GM13976 (cell line): Measurements from ENCODE around the gene TSPAN9.

Source experiments
- DNase-seq: peaks from one replicate; pipeline ENCODE4 v3.0.0; 2012; ENCODE audit warnings: low spot score
- in situ Hi-C: fragments of 300-500 bp; cut with MboI; formaldehyde crosslinking; loops from one replicate; pipeline ENCODE4 v1.12.0; 2022; ENCODE audit warnings: low sequenced_read_pairs, mixed read lengths, inconsistent platforms; ENCODE audit not compliant: unreplicated experiment
- TF ChIP-seq, protein P1 (sequence below): IDR thresholded peaks from 2 replicates; pipeline ENCODE4 v1.5.1; 2012; ENCODE audit warnings: borderline replicate concordance, mild to moderate bottlenecking; ENCODE audit not compliant: insufficient read depth; ENCODE audit errors: extremely low read depth, missing control alignments, control extremely low read depth

Gene TSPAN9

DNA sequence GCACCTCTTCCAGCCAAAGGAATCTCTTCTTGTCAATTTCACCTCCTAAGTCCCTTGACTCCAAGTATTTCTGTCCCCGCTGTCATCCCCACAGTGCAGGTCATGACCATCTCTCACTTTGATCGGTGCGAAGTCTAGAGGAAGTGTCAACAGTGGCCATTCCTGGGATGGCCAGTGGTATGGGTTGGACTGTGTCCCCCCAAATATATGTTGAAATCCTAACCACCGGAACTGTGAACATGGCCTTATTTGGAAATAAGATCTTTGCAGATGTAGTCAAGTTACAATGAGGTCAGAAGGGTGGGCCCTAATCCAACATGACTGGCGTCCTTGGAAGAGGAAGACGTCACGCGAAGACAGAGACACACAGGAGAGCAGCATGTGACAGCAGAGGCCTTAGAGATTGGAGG, 257.9 kb downstream of the TSPAN9 start:
- no peak for DNase-seq
- TF ChIP-seq, protein P1, sequence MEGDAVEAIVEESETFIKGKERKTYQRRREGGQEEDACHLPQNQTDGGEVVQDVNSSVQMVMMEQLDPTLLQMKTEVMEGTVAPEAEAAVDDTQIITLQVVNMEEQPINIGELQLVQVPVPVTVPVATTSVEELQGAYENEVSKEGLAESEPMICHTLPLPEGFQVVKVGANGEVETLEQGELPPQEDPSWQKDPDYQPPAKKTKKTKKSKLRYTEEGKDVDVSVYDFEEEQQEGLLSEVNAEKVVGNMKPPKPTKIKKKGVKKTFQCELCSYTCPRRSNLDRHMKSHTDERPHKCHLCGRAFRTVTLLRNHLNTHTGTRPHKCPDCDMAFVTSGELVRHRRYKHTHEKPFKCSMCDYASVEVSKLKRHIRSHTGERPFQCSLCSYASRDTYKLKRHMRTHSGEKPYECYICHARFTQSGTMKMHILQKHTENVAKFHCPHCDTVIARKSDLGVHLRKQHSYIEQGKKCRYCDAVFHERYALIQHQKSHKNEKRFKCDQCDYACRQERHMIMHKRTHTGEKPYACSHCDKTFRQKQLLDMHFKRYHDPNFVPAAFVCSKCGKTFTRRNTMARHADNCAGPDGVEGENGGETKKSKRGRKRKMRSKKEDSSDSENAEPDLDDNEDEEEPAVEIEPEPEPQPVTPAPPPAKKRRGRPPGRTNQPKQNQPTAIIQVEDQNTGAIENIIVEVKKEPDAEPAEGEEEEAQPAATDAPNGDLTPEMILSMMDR: no peak
- in situ Hi-C loops: loop anchor here (25.0 kb wide), 1 partner anchor 452 kb away; no protein-coding TSS in a partner anchor
